Measurements from ENCODE around the gene DIAPH3. TPM values are rescaled to one million over a fixed set of nuclear protein-coding genes. Genes with fewer than 3 reads are reported as not detected.

The DIAPH3 gene
- polyA plus RNA-seq, 1 of the 3 experiments (the other 2 are of a cell fraction), result 5.4 TPM

DNA sequence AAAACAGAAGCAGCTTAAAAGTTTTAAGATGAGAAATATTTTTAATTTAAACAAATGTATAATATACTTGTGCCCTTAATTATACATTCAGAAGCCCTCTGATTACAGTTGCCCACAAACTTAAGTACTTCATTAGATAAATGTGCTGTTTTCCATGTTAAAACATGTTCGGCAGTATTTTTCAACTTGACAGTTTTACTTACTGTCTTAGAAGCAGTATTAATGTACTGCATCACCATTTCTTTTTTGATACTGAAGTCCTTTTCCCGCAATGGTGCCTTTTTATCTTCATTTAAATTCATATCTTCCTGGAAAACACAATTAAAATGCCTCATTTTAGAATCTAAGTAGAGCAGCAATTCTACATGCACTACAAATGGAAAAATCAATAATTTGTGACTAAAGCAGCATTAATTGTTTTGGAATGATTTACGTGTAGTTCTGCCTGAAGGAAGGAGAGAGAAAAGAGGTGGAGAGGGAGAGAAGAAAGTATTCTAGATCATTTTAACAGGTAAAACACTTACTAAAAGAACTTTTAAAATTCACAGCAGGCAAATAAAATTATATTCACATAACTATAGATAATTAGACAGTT lies 70.2 kb downstream of the DIAPH3 start:
- CTCF ChIA-PET, result interaction anchor here (0.6 kb wide), 1 partner anchor 117 kb away, joined by 3 read pairs; no protein-coding TSS in a partner anchor
- H3K4me2 ChIP-seq, result no peak overlapping the region
- H3K9me2 ChIP-seq, result no peaks in the 10 kb centered on the region
- POLR2A ChIA-PET, result no interaction called here
- DNase-seq, result no peak
- H3F3A ChIP-seq (replicated peaks; ENCODE audit: insufficient read depth), result peaks cover 8% of the 10 kb centered on the region
- H3K4me3 ChIP-seq (ENCODE audit: low read depth in 2 of 2, low read length in 1 of 2), result no peak overlapping the region
- no peak overlapping the region for H2AFZ ChIP-seq (ENCODE audit: low read depth)
- H3K27me3 ChIP-seq (ENCODE audit: insufficient read depth), result no peaks in the 10 kb centered on the region
- peaks cover 0 to 31% of the 10 kb centered on the region in 2 experiments; a peak in 2 of 4 replicates for H3K4me1 ChIP-seq (ENCODE audit: control insufficient read depth in 1 of 2, insufficient read depth in 2 of 2, low read depth in 1 of 2, low read length in 1 of 2)
- WGBS (ENCODE audit: low lambda C conversion rate), result 97% methylated on average over 3 of the region's 3 CpGs
- H3K36me3 ChIP-seq (replicated peaks in 1 of 2; ENCODE audit: control insufficient read depth in 1 of 2, insufficient read depth in 2 of 2, low read length in 1 of 2), result peaks cover 0 to 11% of the 10 kb centered on the region in 2 experiments
- peaks cover 63% of the 10 kb centered on the region; the same call in 1 of the 2 replicates for H3K79me2 ChIP-seq (ENCODE audit: insufficient read depth)
- H3K27ac ChIP-seq (ENCODE audit: low read depth in 2 of 2, low read length in 1 of 2), result peak overlapping the region in 1 of 2 experiments; percentile 14; a peak in 1 of 4 replicates
- no peak overlapping the region for H3K9ac ChIP-seq
- no peaks in the 10 kb centered on the region for H4K20me1 ChIP-seq (ENCODE audit: insufficient read depth)
- TF ChIP-seq, protein P1, sequence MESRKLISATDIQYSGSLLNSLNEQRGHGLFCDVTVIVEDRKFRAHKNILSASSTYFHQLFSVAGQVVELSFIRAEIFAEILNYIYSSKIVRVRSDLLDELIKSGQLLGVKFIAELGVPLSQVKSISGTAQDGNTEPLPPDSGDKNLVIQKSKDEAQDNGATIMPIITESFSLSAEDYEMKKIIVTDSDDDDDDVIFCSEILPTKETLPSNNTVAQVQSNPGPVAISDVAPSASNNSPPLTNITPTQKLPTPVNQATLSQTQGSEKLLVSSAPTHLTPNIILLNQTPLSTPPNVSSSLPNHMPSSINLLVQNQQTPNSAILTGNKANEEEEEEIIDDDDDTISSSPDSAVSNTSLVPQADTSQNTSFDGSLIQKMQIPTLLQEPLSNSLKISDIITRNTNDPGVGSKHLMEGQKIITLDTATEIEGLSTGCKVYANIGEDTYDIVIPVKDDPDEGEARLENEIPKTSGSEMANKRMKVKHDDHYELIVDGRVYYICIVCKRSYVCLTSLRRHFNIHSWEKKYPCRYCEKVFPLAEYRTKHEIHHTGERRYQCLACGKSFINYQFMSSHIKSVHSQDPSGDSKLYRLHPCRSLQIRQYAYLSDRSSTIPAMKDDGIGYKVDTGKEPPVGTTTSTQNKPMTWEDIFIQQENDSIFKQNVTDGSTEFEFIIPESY (IDR thresholded peaks at IDR 0.05; ENCODE audit: borderline replicate concordance, low read depth), result no peak
- TF ChIP-seq, protein P2, sequence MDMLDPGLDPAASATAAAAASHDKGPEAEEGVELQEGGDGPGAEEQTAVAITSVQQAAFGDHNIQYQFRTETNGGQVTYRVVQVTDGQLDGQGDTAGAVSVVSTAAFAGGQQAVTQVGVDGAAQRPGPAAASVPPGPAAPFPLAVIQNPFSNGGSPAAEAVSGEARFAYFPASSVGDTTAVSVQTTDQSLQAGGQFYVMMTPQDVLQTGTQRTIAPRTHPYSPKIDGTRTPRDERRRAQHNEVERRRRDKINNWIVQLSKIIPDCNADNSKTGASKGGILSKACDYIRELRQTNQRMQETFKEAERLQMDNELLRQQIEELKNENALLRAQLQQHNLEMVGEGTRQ (IDR thresholded peaks at IDR 0.05; ENCODE audit: borderline replicate concordance, low read depth, low read length), result no peak
- TF ChIP-seq, protein P3, sequence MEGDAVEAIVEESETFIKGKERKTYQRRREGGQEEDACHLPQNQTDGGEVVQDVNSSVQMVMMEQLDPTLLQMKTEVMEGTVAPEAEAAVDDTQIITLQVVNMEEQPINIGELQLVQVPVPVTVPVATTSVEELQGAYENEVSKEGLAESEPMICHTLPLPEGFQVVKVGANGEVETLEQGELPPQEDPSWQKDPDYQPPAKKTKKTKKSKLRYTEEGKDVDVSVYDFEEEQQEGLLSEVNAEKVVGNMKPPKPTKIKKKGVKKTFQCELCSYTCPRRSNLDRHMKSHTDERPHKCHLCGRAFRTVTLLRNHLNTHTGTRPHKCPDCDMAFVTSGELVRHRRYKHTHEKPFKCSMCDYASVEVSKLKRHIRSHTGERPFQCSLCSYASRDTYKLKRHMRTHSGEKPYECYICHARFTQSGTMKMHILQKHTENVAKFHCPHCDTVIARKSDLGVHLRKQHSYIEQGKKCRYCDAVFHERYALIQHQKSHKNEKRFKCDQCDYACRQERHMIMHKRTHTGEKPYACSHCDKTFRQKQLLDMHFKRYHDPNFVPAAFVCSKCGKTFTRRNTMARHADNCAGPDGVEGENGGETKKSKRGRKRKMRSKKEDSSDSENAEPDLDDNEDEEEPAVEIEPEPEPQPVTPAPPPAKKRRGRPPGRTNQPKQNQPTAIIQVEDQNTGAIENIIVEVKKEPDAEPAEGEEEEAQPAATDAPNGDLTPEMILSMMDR (IDR thresholded peaks at IDR 0.05), result no peak
- TF ChIP-seq, protein P4, sequence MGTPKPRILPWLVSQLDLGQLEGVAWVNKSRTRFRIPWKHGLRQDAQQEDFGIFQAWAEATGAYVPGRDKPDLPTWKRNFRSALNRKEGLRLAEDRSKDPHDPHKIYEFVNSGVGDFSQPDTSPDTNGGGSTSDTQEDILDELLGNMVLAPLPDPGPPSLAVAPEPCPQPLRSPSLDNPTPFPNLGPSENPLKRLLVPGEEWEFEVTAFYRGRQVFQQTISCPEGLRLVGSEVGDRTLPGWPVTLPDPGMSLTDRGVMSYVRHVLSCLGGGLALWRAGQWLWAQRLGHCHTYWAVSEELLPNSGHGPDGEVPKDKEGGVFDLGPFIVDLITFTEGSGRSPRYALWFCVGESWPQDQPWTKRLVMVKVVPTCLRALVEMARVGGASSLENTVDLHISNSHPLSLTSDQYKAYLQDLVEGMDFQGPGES (IDR thresholded peaks at IDR 0.05; ENCODE audit: low read depth, low read length), result no peak
- no peak for TF ChIP-seq FOXM1 (IDR thresholded peaks at IDR 0.05; ENCODE audit: low read depth)
- TF ChIP-seq TCF12 (IDR thresholded peaks at IDR 0.05), result no peak
- no peak for TF ChIP-seq JUND (IDR thresholded peaks at IDR 0.05)
- TF ChIP-seq, protein P5, sequence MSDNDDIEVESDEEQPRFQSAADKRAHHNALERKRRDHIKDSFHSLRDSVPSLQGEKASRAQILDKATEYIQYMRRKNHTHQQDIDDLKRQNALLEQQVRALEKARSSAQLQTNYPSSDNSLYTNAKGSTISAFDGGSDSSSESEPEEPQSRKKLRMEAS (IDR thresholded peaks at IDR 0.05; ENCODE audit: low read depth), result no peak
- no peak for TF ChIP-seq EP300 (IDR thresholded peaks at IDR 0.05; ENCODE audit: borderline replicate concordance in 1 of 2, low read depth in 1 of 2, low read length in 1 of 2)
- TF ChIP-seq SMC3 (IDR thresholded peaks at IDR 0.05; ENCODE audit: low read depth, low read length), result no peak
- TF ChIP-seq ELF1 (IDR thresholded peaks at IDR 0.05), result no peak
- no peak for TF ChIP-seq MXI1 (IDR thresholded peaks at IDR 0.05; ENCODE audit: low read depth, low read length)
- no peak for TF ChIP-seq TAF1 (IDR thresholded peaks at IDR 0.05; ENCODE audit: borderline replicate concordance, low read depth, low read length)
- no peak for TF ChIP-seq RCOR1 (IDR thresholded peaks at IDR 0.05; ENCODE audit: low read length)
- H3K9me3 ChIP-seq, result no peaks in the 10 kb centered on the region

Data from SK-N-SH (cell line).